H9 (cell line): Measurements from ENCODE around the gene MYADM. TPM values are rescaled to one million over a fixed set of nuclear protein-coding genes. Genes with fewer than 3 reads are reported as not detected.

Experiments
- DNase-seq: peaks from one replicate; pipeline ENCODE4 v3.0.0-alpha.2; 2017
- H2AFZ ChIP-seq: one replicate; pipeline ENCODE4 v1.6.1; 2013; ENCODE audit warnings: mild to moderate bottlenecking, low read length, control low read depth, moderate library complexity
- H2AK5ac ChIP-seq: 2 replicates; pipeline ENCODE4 v1.6.1; 2013; ENCODE audit warnings: low read length, control low read depth, mixed read lengths; ENCODE audit not compliant: insufficient read length
- H2BK120ac ChIP-seq: one replicate; pipeline ENCODE4 v1.6.1; 2013; ENCODE audit warnings: low read depth, mild to moderate bottlenecking, low read length, control low read depth, inconsistent platforms; ENCODE audit not compliant: poor library complexity, severe bottlenecking
- H2BK12ac ChIP-seq: 2 replicates; pipeline ENCODE4 v1.6.1; 2013; ENCODE audit warnings: low read length, control low read depth, mixed read lengths, low read depth; ENCODE audit not compliant: insufficient read length
- H2BK15ac ChIP-seq: 2 replicates; pipeline ENCODE4 v1.6.1; 2013; ENCODE audit warnings: low read depth, low read length, control low read depth
- H2BK20ac ChIP-seq: one replicate; pipeline ENCODE4 v1.6.1; 2013; ENCODE audit warnings: low read depth, mild to moderate bottlenecking, low read length, control low read depth, inconsistent platforms; ENCODE audit not compliant: poor library complexity, severe bottlenecking
- H2BK5ac ChIP-seq: 2 replicates; pipeline ENCODE4 v1.6.1; 2013; ENCODE audit warnings: low read length, control low read depth, mixed read lengths; ENCODE audit not compliant: insufficient read length
- H3K14ac ChIP-seq: 2 replicates; pipeline ENCODE4 v1.6.1; 2013; ENCODE audit warnings: low read length, control low read depth; ENCODE audit not compliant: insufficient read depth
- H3K18ac ChIP-seq: 2 replicates; pipeline ENCODE4 v1.6.1; 2013; ENCODE audit warnings: low read depth, mild to moderate bottlenecking, mixed read lengths, low read length, control low read depth; ENCODE audit not compliant: insufficient read length
- H3K23ac ChIP-seq: 2 replicates; pipeline ENCODE4 v1.6.1; 2013; ENCODE audit warnings: low read length, control low read depth, mixed read lengths, low read depth; ENCODE audit not compliant: insufficient read length
- H3K23me2 ChIP-seq: 2 replicates; pipeline ENCODE4 v1.6.1; 2013; ENCODE audit warnings: low read depth, mild to moderate bottlenecking, mixed read lengths, low read length, control low read depth; ENCODE audit not compliant: insufficient read length, poor library complexity, severe bottlenecking
- H3K27ac ChIP-seq: 2 replicates; pipeline ENCODE4 v1.5.1; 2013; ENCODE audit warnings: low read length, control low read depth, mixed read lengths, low read depth; ENCODE audit not compliant: insufficient read length
- H3K27me3 ChIP-seq: 2 replicates; pipeline ENCODE4 v1.6.1; 2013; ENCODE audit warnings: low read length, control low read depth, inconsistent platforms; ENCODE audit not compliant: insufficient read depth
- H3K4ac ChIP-seq: 2 replicates; pipeline ENCODE4 v1.6.1; 2013; ENCODE audit warnings: low read depth, mild to moderate bottlenecking, control low read depth, inconsistent platforms, low read length, moderate library complexity
- H3K4me1 ChIP-seq: 2 replicates; pipeline ENCODE4 v1.6.1; 2013; ENCODE audit warnings: low read length, control low read depth, inconsistent platforms; ENCODE audit not compliant: insufficient read depth
- H3K4me2 ChIP-seq: 2 replicates; pipeline ENCODE4 v1.6.1; 2013; ENCODE audit warnings: low read length, control low read depth, mixed read lengths; ENCODE audit not compliant: insufficient read length, insufficient read depth
- H3K56ac ChIP-seq: 2 replicates; pipeline ENCODE4 v1.6.1; 2013; ENCODE audit warnings: low read depth, mild to moderate bottlenecking, mixed read lengths, low read length, control low read depth; ENCODE audit not compliant: insufficient read length
- H3K79me1 ChIP-seq: 2 replicates; pipeline ENCODE4 v1.6.1; 2013; ENCODE audit warnings: low read depth, mild to moderate bottlenecking, moderate library complexity, low read length, control low read depth, inconsistent platforms; ENCODE audit not compliant: insufficient read depth, poor library complexity, severe bottlenecking
- H3K79me2 ChIP-seq: 2 replicates; pipeline ENCODE4 v1.6.1; 2013; ENCODE audit warnings: low read length, control low read depth, inconsistent platforms; ENCODE audit not compliant: insufficient read depth
- H3K9ac ChIP-seq: 2 replicates; pipeline ENCODE4 v1.6.1; 2013; ENCODE audit warnings: low read length, control low read depth, mixed read lengths; ENCODE audit not compliant: insufficient read length; ENCODE audit errors: extremely low read depth
- H3K9me3 ChIP-seq: one replicate; pipeline ENCODE4 v1.6.1; 2013; ENCODE audit warnings: low read depth, low read length, inconsistent platforms; ENCODE audit not compliant: control insufficient read depth
- H3T11ph ChIP-seq: one replicate; pipeline ENCODE4 v1.6.1; 2013; ENCODE audit warnings: mild to moderate bottlenecking, low read length, control low read depth, inconsistent platforms
- H4K20me1 ChIP-seq: one replicate; pipeline ENCODE4 v1.6.1; 2013; ENCODE audit not compliant: control insufficient read depth, insufficient read length, insufficient read depth
- H4K5ac ChIP-seq: 2 replicates; pipeline ENCODE4 v1.6.1; 2013; ENCODE audit warnings: low read depth, mild to moderate bottlenecking, mixed read lengths, low read length, control low read depth; ENCODE audit not compliant: insufficient read length
- H4K8ac ChIP-seq: replicated peaks from 2 replicates; pipeline ENCODE4 v1.6.1; 2013; ENCODE audit warnings: low read length, control low read depth, mixed read lengths, low read depth; ENCODE audit not compliant: insufficient read length
- H4K91ac ChIP-seq: 2 replicates; pipeline ENCODE4 v1.6.1; 2013; ENCODE audit warnings: low read depth, mild to moderate bottlenecking, moderate library complexity, mixed read lengths, low read length, control low read depth; ENCODE audit not compliant: insufficient read length
- H3K27ac Mint-ChIP-seq, 3 experiments: 2 replicates in 2 of 3; 3 replicates in 1 of 3; pipeline ENCODE4 v1.8.0; 2020 to 2021; ENCODE audit warnings: mixed read lengths in 3 of 3, mild to moderate bottlenecking in 1 of 3, moderate library complexity in 1 of 3
- H3K27me3 Mint-ChIP-seq: 2 replicates; pipeline ENCODE4 v1.8.0; 2021; ENCODE audit warnings: low read depth, mild to moderate bottlenecking, moderate library complexity, mixed read lengths
- H3K36me3 Mint-ChIP-seq, 3 experiments: 2 replicates in 2 of 3; 3 replicates in 1 of 3; pipeline ENCODE4 v1.8.0; 2020 to 2021; ENCODE audit warnings: low read depth in 3 of 3, mixed read lengths in 3 of 3; ENCODE audit not compliant: insufficient read depth in 1 of 3
- H3K4me1 Mint-ChIP-seq, 2 experiments: 2 replicates each; pipeline ENCODE4 v1.8.0; 2020; ENCODE audit warnings: mixed read lengths in 2 of 2
- H3K4me3 Mint-ChIP-seq, 2 experiments: 2 replicates in 1 of 2; 3 replicates in 1 of 2; pipeline ENCODE4 v1.8.0; 2020 to 2021; ENCODE audit warnings: mild to moderate bottlenecking in 2 of 2, mixed read lengths in 2 of 2, moderate library complexity in 1 of 2
- H3K9me3 Mint-ChIP-seq, 2 experiments: 2 replicates in 1 of 2; 3 replicates in 1 of 2; pipeline ENCODE4 v1.8.0; 2020; ENCODE audit warnings: mild to moderate bottlenecking in 2 of 2, mixed read lengths in 2 of 2, moderate library complexity in 1 of 2
- CTCF ChIP-seq: fragments of 200-600 bp; sonication (generic); conservative IDR thresholded peaks from 3 replicates; pipeline ENCODE4 v1.8.0; 2021; ENCODE audit warnings: antibody characterized with exemption, mild to moderate bottlenecking
- WGBS: extraction: QIAGEN DNeasy Blood & Tissue Kit; methylation state at CpG from one replicate; pipeline ENCODE4 v1.1.7; 2013; ENCODE audit warnings: missing lambda C conversion rate, low lambda C conversion rate, mixed read lengths; ENCODE audit not compliant: insufficient read length; ENCODE audit errors: extremely low coverage; 5-methylcytosine and 5-hydroxymethylcytosine counted together
- total RNA-seq: library from RNA; stranded (reverse); gene quantifications from 2 replicates; pipeline ENCODE4 v1.2.1, GENCODE V29; 2021

MYADM gene
- total RNA-seq, 1 experiment from 2014 or later: 116 TPM

- peaks cover 14% of the 10 kb centered on the region for H3K27me3 Mint-ChIP-seq
- H2AK5ac ChIP-seq: no peak overlapping the region
- peak overlapping the region; percentile 41 to 95 (median 46); a peak in 4 of 7 replicates for H3K27ac Mint-ChIP-seq
- no peak overlapping the region for H4K91ac ChIP-seq
- H3K27ac ChIP-seq: no peak overlapping the region
- WGBS: no CpG with 5 or more reads among the region's 51 CpGs
- H3K4me3 Mint-ChIP-seq: no peak overlapping the region; a peak in 1 of 5 replicates
- H4K20me1 ChIP-seq: no peaks in the 10 kb centered on the region
- H2BK5ac ChIP-seq: no peak overlapping the region
- H4K8ac ChIP-seq: no peak overlapping the region
- no peak overlapping the region for H3K4ac ChIP-seq
- TF ChIP-seq CTCF: no peak
- no peak overlapping the region for H2BK15ac ChIP-seq
- H3K9me3 Mint-ChIP-seq: no peaks in the 10 kb centered on the region
- H3K14ac ChIP-seq: no peak overlapping the region; the same call in 1 of the 2 replicates
- H3T11ph ChIP-seq: no peak overlapping the region
- H3K4me1 Mint-ChIP-seq: peaks cover 25 to 34% of the 10 kb centered on the region in 2 experiments
- no peak overlapping the region for H3K56ac ChIP-seq
- H3K4me2 ChIP-seq: peak overlapping the region; percentile 90
- no peak overlapping the region for H2BK12ac ChIP-seq
- H2BK120ac ChIP-seq: no peak overlapping the region
- peak overlapping the region; percentile 77 for H3K18ac ChIP-seq
- no peaks in the 10 kb centered on the region; the same call in 1 of the 2 replicates for H3K4me1 ChIP-seq
- no peaks in the 10 kb centered on the region for H3K27me3 ChIP-seq
- H3K23me2 ChIP-seq: peaks cover 37% of the 10 kb centered on the region
- DNase-seq: peak; percentile 99
- H3K23ac ChIP-seq: no peak overlapping the region
- no peak overlapping the region for H2BK20ac ChIP-seq
- peaks cover 4 to 18% (median 12%) of the 10 kb centered on the region in 3 experiments; a peak in 6 of 7 replicates for H3K36me3 Mint-ChIP-seq
- H2AFZ ChIP-seq: peak overlapping the region; percentile 88
- no peak overlapping the region for H4K5ac ChIP-seq
- peak overlapping the region; percentile 78 for H3K9ac ChIP-seq
- no peaks in the 10 kb centered on the region for H3K79me1 ChIP-seq
- no peaks in the 10 kb centered on the region for H3K79me2 ChIP-seq
- no peaks in the 10 kb centered on the region for H3K9me3 ChIP-seq
Measured at GRCh38 chr19:53879140-53880081, 11.7 kb downstream of the MYADM start.
